Fibroblast of lung (primary cell): ENCODE data around the gene NLRP3. TPM values are rescaled to one million over a fixed set of nuclear protein-coding genes. Genes with fewer than 3 reads are reported as not detected.
A peak's percentile ranks its signal among the peaks of the same experiment; 100 is the strongest.
"Not testable (repeated sequence)": the region's sequence is repeated elsewhere in the genome, so short reads cannot be mapped to it uniquely, and the experiment has no call there.

ENCODE experiments used
- DNase-seq, 2 donors: peaks; one replicate each; pipeline versions ENCODE4 v3.0.0 to v3.0.0-alpha.2; 2010; ENCODE audit warnings: low read depth in 2 of 2
- H2AFZ ChIP-seq: 2 replicates; pipeline ENCODE4 v1.5.1; 2012; ENCODE audit warnings: low read length, control low read depth, inconsistent platforms
- H3K27ac ChIP-seq: 2 replicates; pipeline ENCODE4 v1.5.1; 2011; ENCODE audit warnings: low read length, control low read depth; ENCODE audit not compliant: insufficient read depth
- H3K27me3 ChIP-seq: 2 replicates; pipeline ENCODE4 v1.5.1; 2011; ENCODE audit warnings: mild to moderate bottlenecking, low read length; ENCODE audit not compliant: control insufficient read depth, insufficient read depth
- H3K36me3 ChIP-seq: 2 replicates; pipeline ENCODE4 v1.5.1; 2011; ENCODE audit warnings: low read length; ENCODE audit not compliant: control insufficient read depth, insufficient read depth
- H3K4me1 ChIP-seq: 2 replicates; pipeline ENCODE4 v1.5.1; 2011; ENCODE audit warnings: low read length; ENCODE audit not compliant: control insufficient read depth, insufficient read depth; ENCODE audit errors: extremely low read depth
- H3K4me2 ChIP-seq: 2 replicates; pipeline ENCODE4 v1.5.1; 2011; ENCODE audit warnings: low read length, control low read depth; ENCODE audit not compliant: insufficient read depth; ENCODE audit errors: extremely low read depth
- H3K4me3 ChIP-seq, 4 experiments: fragments of 200-600 bp in 1 of 4; sonication (generic) in 1 of 4; replicated peaks in 1 of 4; 2 replicates each; pipeline ENCODE4 v1.5.1; 2011 to 2016; ENCODE audit warnings: low read length in 4 of 4, low read depth in 3 of 4, mild to moderate bottlenecking in 3 of 4, control low read depth in 2 of 4, inconsistent platforms in 1 of 4, mixed read lengths in 1 of 4; ENCODE audit not compliant: insufficient read depth in 1 of 4; ENCODE audit errors: control extremely low read depth in 1 of 4
- H3K79me2 ChIP-seq: 2 replicates; pipeline ENCODE4 v1.5.1; 2012; ENCODE audit warnings: mild to moderate bottlenecking, low read length, inconsistent platforms; ENCODE audit not compliant: control insufficient read depth, insufficient read depth
- H3K9ac ChIP-seq: 2 replicates; pipeline ENCODE4 v1.5.1; 2011; ENCODE audit warnings: mild to moderate bottlenecking, low read length, control low read depth; ENCODE audit not compliant: insufficient read depth
- H3K9me3 ChIP-seq: 2 replicates; pipeline ENCODE4 v1.5.1; 2012; ENCODE audit warnings: low read depth, low read length; ENCODE audit not compliant: control insufficient read depth, insufficient read depth
- H4K20me1 ChIP-seq: 2 replicates; pipeline ENCODE4 v1.5.1; 2011; ENCODE audit warnings: low read length; ENCODE audit not compliant: control insufficient read depth, insufficient read depth; ENCODE audit errors: extremely low read depth
- EZH2 ChIP-seq: IDR thresholded peaks from 2 replicates; pipeline ENCODE4 v1.5.1; 2012; ENCODE audit warnings: low read length, control low read depth, mild to moderate bottlenecking; ENCODE audit errors: missing control alignments
- polyA plus RNA-seq, 2 donors: library from polyadenylated mRNA; depleted of rRNA in 1 of 2; stranded (reverse) in 1 of 2; unstranded in 1 of 2; fragments of >200 nt; gene quantifications; 2 replicates each; pipeline ENCODE4 v1.2.1, GENCODE V29; 2011 to 2012; ENCODE audit warnings: missing spikeins in 1 of 2
- total RNA-seq: library from RNA; depleted of rRNA; stranded (reverse); fragments of >200 nt; gene quantifications from 2 replicates; pipeline ENCODE4 v1.2.1, GENCODE V29; 2014
- TF ChIP-seq, protein P1 (sequence below), 2 donors: IDR thresholded peaks in 1 of 2; conservative IDR thresholded peaks in 1 of 2; 1 replicate in 1 of 2; 2 replicates in 1 of 2; pipeline ENCODE4 v1.5.1; 2011 to 2012; ENCODE audit warnings: low read length in 2 of 2, control low read depth in 1 of 2, inconsistent platforms in 1 of 2, low read depth in 1 of 2, mild to moderate bottlenecking in 1 of 2

The NLRP3 gene
- total and polyA plus RNA-seq, 2 donors (not counting 1 experiment from before 2014, with no cell fraction given) = under 0.01 to 0.07 TPM

GRCh38 chr1:247390116-247390791, 25.7 kb upstream of the NLRP3 start:
- H3K27me3 ChIP-seq = no peaks in the 10 kb centered on the region
- no peak overlapping the region for H3K9ac ChIP-seq
- H3K79me2 ChIP-seq = no peaks in the 10 kb centered on the region
- H3K4me2 ChIP-seq = peak overlapping the region; percentile 34
- H3K27ac ChIP-seq = peak overlapping the region; percentile 2
- H3K36me3 ChIP-seq = no peaks in the 10 kb centered on the region
- peak; percentile 43 to 74 for DNase-seq
- H2AFZ ChIP-seq = peak overlapping the region; percentile 69
- no peaks in the 10 kb centered on the region for H4K20me1 ChIP-seq
- no peaks in the 10 kb centered on the region for H3K9me3 ChIP-seq
- TF ChIP-seq, protein P1, sequence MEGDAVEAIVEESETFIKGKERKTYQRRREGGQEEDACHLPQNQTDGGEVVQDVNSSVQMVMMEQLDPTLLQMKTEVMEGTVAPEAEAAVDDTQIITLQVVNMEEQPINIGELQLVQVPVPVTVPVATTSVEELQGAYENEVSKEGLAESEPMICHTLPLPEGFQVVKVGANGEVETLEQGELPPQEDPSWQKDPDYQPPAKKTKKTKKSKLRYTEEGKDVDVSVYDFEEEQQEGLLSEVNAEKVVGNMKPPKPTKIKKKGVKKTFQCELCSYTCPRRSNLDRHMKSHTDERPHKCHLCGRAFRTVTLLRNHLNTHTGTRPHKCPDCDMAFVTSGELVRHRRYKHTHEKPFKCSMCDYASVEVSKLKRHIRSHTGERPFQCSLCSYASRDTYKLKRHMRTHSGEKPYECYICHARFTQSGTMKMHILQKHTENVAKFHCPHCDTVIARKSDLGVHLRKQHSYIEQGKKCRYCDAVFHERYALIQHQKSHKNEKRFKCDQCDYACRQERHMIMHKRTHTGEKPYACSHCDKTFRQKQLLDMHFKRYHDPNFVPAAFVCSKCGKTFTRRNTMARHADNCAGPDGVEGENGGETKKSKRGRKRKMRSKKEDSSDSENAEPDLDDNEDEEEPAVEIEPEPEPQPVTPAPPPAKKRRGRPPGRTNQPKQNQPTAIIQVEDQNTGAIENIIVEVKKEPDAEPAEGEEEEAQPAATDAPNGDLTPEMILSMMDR (conservative IDR thresholded peaks at IDR 0.05 in 1 of 2, IDR thresholded peaks at IDR 0.05 in 1 of 2; ENCODE audit: low read depth in 1 of 2, low read length in 2 of 2) = peak; percentile 89 to 95
- TF ChIP-seq EZH2 = no peak
- peak overlapping the region in 2 of 4 experiments; percentile 37 to 45 for H3K4me3 ChIP-seq
- H3K4me1 ChIP-seq = no peaks in the 10 kb centered on the region

DNA sequence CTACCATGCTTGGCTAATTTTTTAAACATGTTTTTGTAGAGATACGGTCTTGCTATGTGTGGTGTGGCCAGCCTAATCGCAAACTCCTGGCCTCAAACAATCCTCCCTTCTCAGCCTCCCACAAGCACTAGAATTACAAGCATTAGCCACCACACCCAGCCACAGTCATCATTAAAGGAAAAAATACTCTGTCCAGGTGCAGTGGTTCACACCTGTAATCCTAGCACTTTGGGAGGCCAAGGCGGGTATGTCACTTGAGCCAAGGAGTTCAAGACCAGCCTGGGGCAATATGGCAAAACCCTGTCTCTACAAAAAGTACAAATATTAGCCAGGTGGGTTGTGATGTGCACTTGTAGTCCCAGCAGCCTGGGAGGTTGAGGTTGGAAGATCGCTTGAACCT, 25.0 kb upstream of the NLRP3 start:
- H4K20me1 ChIP-seq = no peaks in the 10 kb centered on the region
- DNase-seq = no peak
- TF ChIP-seq EZH2 = no peak
- TF ChIP-seq, protein P1 (conservative IDR thresholded peaks at IDR 0.05 in 1 of 2, IDR thresholded peaks at IDR 0.05 in 1 of 2; ENCODE audit: low read depth in 1 of 2, low read length in 2 of 2) = no peak
- no peak overlapping the region for H3K4me3 ChIP-seq
- no peak overlapping the region for H3K27ac ChIP-seq
- no peaks in the 10 kb centered on the region for H3K27me3 ChIP-seq
- H3K36me3 ChIP-seq = no peaks in the 10 kb centered on the region
- H3K9me3 ChIP-seq = no peaks in the 10 kb centered on the region
- H2AFZ ChIP-seq = no peak overlapping the region
- no peak overlapping the region for H3K9ac ChIP-seq
- no peaks in the 10 kb centered on the region for H3K79me2 ChIP-seq
- H3K4me2 ChIP-seq = no peak overlapping the region
- H3K4me1 ChIP-seq = no peaks in the 10 kb centered on the region

- no peak overlapping the region for H3K4me2 ChIP-seq
- H4K20me1 ChIP-seq = no peaks in the 10 kb centered on the region
- DNase-seq = no peak
- TF ChIP-seq, protein P1 (conservative IDR thresholded peaks at IDR 0.05 in 1 of 2, IDR thresholded peaks at IDR 0.05 in 1 of 2; ENCODE audit: low read depth in 1 of 2, low read length in 2 of 2) = no peak
- no peak for TF ChIP-seq EZH2
- H3K36me3 ChIP-seq = no peaks in the 10 kb centered on the region
- no peak overlapping the region for H3K27ac ChIP-seq
- H3K27me3 ChIP-seq = no peaks in the 10 kb centered on the region
- no peaks in the 10 kb centered on the region for H3K79me2 ChIP-seq
- no peak overlapping the region for H3K4me3 ChIP-seq
- H3K4me1 ChIP-seq = no peaks in the 10 kb centered on the region
- no peak overlapping the region for H3K9ac ChIP-seq
- no peak overlapping the region for H2AFZ ChIP-seq
- no peaks in the 10 kb centered on the region for H3K9me3 ChIP-seq
Observed at GRCh38 chr1:247392088-247392487, 23.9 kb upstream of the NLRP3 start.

- not testable (repeated sequence) for H3K4me1 ChIP-seq, H3K4me2 ChIP-seq, H3K27me3 ChIP-seq, H3K9me3 ChIP-seq, H3K4me3 ChIP-seq, H4K20me1 ChIP-seq, DNase-seq, H3K9ac ChIP-seq, H3K27ac ChIP-seq, H3K79me2 ChIP-seq, H3K36me3 ChIP-seq, H2AFZ ChIP-seq
Observed at GRCh38 chr1:247395075-247395474, 20.9 kb upstream of the NLRP3 start.
